GM18526 (cell line): Measurements from ENCODE around the gene GOT1.

ENCODE experiments used
- POLR2A ChIP-seq: IDR thresholded peaks from 3 replicates; pipeline ENCODE4 v1.6.1; 2011; ENCODE audit not compliant: insufficient read length; ENCODE audit errors: extremely low read depth

Gene GOT1

GRCh38 chr10:99387071-99387470 lies 43.4 kb downstream of the GOT1 start:
- TF ChIP-seq POLR2A, result no peak

GRCh38 chr10:99382176-99382575 lies 48.2 kb downstream of the GOT1 start:
- TF ChIP-seq POLR2A, result no peak

GRCh38 chr10:99375426-99375825 lies 55.0 kb downstream of the GOT1 start:
- no peak for TF ChIP-seq POLR2A

GRCh38 chr10:99374972-99375371 lies 55.5 kb downstream of the GOT1 start:
- TF ChIP-seq POLR2A, result no peak

- TF ChIP-seq POLR2A, result no peak
These were observed 55.9 kb downstream of the GOT1 start for GRCh38 chr10:99374526-99374925.

GRCh38 chr10:99372546-99373271 lies 57.7 kb downstream of the GOT1 start:
- TF ChIP-seq POLR2A, result no peak

GRCh38 chr10:99370993-99371392 lies 59.4 kb downstream of the GOT1 start:
- no peak for TF ChIP-seq POLR2A

GRCh38 chr10:99369551-99369950 lies 60.9 kb downstream of the GOT1 start:
- no peak for TF ChIP-seq POLR2A

GRCh38 chr10:99369126-99369525 lies 61.3 kb downstream of the GOT1 start:
- no peak for TF ChIP-seq POLR2A

- no peak for TF ChIP-seq POLR2A
These were observed 61.8 kb downstream of the GOT1 start for GRCh38 chr10:99368646-99369045.

GRCh38 chr10:99366666-99367065 lies 63.8 kb downstream of the GOT1 start:
- no peak for TF ChIP-seq POLR2A

- TF ChIP-seq POLR2A, result no peak
These were observed 64.7 kb downstream of the GOT1 start for GRCh38 chr10:99365736-99366135.

GRCh38 chr10:99365311-99365710 lies 65.1 kb downstream of the GOT1 start:
- no peak for TF ChIP-seq POLR2A

- TF ChIP-seq POLR2A, result no peak
These were observed 66.3 kb downstream of the GOT1 start for GRCh38 chr10:99364125-99364524.

- no peak for TF ChIP-seq POLR2A
These were observed 69.5 kb downstream of the GOT1 start for GRCh38 chr10:99360934-99361333.

- TF ChIP-seq POLR2A, result no peak
These were observed 72.3 kb downstream of the GOT1 start for GRCh38 chr10:99358101-99358500.

- no peak for TF ChIP-seq POLR2A
These were observed 72.7 kb downstream of the GOT1 start for GRCh38 chr10:99357691-99358090.
